M059J (cell line): ENCODE data around the gene NMNAT3. TPM values are rescaled to one million over a fixed set of nuclear protein-coding genes. Genes with fewer than 3 reads are reported as not detected.
A peak's percentile ranks its signal among the peaks of the same experiment; 100 is the strongest.
"Not testable (repeated sequence)": the region's sequence is repeated elsewhere in the genome, so short reads cannot be mapped to it uniquely, and the experiment has no call there.

ENCODE experiments used
- DNase-seq: peaks from one replicate; pipeline ENCODE4 v3.0.0-alpha.2; 2012; ENCODE audit warnings: low read depth
- total RNA-seq: library from RNA; depleted of rRNA; stranded (reverse); fragments of >200 nt; shearing (Covaris generic); gene quantifications from 2 replicates; pipeline ENCODE4 v1.2.3, GENCODE V29; 2014

NMNAT3 gene
- total RNA-seq, 1 experiment from 2014 or later, result 3.2 TPM

DNA sequence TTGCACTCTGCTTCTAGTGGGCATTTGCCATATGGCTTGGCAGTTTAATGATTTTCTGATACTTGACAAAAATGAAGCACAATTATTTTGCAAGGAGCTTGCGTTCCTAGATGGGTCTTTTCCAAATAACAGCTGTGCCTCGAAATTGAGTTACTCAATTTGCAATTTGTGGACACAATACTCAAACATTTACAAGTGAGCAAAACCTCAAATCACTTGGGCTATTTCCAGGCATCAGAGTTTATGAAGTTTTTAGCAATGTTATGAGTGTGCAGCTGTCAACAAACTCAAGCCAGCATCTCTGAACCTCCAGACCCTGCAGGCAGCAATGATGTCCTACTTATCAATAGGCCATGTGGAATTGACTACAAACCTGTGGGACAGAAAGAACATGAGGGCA lies 41.3 kb downstream of the NMNAT3 start:
- DNase-seq, result no peak

DNA sequence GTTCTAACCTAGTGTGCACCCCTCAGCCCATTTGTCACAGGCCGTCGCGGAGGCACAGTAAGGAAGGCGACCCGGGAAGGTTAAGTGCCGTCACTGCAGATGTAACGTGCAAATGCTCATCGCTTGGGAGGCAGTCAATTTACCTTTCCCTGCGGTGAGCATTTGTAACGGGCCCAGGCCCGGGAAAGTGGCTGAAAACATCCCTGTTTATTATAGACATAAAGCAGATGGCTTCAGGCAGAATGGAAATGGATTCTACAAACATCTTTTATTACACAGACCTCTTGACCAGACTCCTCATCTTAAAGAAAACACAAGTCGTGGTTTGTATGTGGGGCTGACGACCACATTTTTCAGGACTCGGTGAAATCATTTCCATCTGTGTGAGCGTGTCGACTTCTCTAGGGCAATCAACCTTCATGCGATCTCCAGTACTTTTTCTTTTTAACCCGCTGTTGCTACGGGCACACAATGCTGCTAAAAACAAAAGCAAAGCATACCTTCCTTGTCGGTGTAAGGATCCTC lies 43.6 kb downstream of the NMNAT3 start:
- no peak for DNase-seq

DNA sequence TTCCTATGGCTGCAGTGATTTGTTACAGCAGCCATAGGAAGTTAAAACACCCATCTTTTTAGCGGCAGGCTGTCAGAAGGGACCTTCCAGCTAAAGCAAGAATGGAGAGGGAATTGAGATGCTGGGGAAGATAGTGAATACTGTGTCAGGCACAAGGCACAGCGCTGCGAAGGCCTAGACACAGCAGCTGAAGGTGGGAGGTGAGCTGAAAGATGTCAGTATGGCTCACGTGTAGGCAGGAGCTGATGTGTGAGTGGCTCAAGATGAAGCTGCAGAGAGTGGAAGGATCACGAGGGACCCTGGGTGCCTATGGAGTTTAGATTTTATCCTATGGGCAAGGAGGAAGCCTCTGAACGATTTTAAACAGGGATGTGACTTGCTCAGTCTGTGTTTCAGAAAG lies 44.3 kb downstream of the NMNAT3 start:
- DNase-seq, result no peak

DNA sequence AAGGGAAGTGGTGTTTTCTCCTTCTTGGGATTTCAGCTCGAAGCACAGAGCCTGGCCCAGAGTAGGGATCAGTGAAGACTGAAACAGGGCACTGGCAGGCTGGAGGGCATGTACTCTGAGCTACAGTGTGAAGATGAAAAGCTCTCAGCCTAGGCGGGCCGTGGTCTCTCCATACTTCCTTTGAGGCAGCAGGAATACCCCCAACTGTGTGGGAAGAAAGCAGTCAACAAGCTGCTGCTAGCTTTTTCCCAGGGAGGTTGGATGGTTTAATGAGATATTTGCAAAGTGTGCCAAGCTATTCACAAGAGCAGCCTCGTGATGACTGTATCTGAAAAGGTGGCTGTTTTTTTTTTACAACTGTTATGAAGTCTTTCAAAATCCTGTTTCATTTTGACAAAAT lies 47.2 kb downstream of the NMNAT3 start:
- DNase-seq, result no peak

DNA sequence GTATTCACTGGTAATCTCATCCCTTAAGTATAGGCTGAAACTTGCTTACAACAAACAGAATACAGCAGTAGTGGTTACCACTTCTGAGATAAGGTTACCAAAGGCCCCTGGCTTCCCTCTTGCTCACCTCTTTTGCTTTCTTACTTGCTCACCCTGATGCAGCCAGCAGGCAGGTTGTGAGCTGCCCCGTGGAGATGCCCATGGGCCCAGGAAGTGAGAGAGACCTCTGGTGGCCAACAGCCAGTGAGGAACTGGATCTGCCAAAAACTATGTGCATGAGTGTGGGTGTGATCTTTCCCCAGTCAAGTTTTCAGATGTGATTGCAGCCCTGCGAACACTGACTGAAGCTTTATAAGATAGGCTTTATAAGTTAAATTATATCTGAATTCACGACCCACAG lies 48.7 kb downstream of the NMNAT3 start:
- DNase-seq, result peak; percentile 40

DNA sequence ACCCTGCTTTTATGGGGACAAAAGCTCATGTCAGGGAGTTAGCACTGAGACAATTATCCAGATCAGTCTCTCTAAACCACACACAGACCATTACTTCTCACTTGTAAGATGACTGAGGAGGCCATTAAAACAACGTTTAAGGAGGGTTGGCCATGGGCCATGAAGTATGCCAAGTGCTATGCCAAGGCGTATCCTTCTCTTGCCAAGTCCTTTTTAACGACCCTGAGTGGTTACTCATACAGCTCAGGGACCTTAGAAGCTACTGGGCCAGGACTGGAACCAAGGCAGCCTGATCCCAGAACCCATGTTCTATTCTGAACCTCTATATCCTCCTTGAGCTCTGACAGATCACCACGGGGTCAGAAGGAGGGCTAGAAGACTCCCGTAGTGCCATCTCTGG lies 50.0 kb downstream of the NMNAT3 start:
- peak; percentile 5 for DNase-seq

DNA sequence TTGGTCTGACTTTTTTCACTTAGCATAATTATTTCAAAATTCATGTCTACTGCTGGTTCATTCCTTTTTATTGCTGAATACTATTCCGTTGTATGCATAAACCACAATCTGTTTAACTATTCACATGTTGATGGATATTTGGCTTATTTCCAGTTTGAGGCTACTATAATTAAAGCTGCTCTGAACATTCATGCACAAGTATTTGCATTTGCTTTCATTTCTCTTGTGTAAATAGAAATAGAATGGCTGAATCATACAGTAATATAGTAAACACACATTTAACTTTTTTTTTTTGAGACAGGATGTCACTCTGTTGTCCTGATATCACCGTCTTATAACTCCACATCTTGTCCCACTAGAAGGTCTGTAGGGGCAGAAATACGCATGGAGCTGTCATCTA lies 57.3 kb downstream of the NMNAT3 start:
- DNase-seq, result no peak

DNA sequence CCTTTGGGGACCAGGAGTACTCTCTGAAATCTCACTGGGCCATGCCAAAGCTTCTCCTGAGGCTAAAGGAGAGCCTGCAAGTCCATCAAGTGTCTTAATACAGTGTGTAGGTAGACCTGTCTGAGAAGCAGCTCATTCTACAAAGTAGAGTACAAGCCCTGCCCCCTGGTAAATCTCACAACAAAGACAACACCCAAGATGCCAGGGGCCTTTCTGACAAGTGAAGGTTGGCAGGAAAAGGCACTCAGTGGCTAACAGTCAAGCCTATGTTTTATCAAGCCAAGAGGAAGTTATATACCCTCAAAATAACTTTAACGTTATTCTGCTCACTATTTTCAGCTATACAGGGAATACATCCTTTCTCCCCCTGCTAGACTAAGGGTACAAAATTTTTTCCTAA lies 58.3 kb downstream of the NMNAT3 start:
- no peak for DNase-seq

DNA sequence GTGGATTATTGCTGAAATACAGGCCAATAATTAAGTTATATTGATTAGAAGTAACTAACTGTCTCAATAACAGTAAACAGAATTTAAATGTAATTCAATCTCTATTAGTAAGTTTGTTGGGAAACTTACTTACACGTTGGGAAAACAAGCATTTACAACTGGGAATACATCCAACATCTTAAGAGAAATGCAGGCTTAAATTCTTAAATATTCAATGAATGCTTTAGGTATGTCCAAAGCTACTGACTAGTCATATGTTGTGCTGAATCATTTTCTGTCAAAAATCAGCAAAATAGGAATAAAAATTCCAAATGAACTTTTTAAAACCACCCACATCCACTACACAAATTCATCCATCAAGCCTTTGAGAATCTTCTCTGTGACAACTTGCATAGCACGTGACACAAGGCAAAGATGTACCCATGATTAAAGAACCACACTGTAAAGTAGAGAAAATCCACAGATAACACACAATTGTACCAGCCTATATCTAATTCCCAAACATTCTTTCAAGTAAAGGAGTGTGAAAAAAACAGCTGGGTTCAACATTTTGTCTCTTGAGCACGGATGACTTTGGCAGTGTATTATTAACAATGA lies 60.0 kb downstream of the NMNAT3 start:
- no peak for DNase-seq

DNA sequence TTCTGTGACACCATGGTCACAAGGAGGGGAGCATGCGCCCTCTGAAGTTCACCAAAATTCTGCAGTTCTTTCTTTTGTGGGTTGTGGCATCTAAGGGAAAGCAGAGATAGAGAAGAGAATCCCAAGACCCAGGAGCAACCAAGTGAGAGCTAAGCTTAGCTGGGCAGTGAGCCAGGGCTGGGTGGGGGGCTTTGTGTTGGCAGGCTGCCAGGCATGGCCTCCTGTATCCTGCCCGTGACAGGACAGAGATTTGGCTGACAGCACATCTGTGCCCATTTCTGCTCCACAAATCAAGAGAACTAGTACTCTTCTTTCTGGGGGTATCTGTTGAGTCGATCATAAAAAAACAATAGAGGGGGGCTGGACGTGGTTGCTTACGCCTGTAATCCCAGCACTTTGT lies 66.2 kb downstream of the NMNAT3 start:
- no peak for DNase-seq

DNA sequence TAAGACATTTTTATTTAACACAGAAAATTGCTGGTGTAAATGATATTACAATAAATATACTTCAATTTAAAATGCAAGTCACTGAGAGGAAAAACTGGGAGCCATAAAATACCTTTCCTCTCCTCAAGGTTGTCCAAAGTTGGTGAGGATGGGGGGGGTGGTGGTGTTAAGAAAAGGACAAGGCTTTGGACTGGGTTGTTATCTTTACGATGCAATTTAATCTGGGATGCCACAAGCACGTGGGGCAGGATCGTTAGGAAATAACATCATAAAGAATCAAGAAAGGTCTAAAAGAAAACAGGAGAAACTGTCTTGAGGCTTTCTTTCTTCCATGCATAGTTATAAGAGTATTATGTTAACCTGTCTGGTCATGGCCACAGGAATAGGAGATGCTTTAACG lies 66.9 kb downstream of the NMNAT3 start:
- no peak for DNase-seq

DNA sequence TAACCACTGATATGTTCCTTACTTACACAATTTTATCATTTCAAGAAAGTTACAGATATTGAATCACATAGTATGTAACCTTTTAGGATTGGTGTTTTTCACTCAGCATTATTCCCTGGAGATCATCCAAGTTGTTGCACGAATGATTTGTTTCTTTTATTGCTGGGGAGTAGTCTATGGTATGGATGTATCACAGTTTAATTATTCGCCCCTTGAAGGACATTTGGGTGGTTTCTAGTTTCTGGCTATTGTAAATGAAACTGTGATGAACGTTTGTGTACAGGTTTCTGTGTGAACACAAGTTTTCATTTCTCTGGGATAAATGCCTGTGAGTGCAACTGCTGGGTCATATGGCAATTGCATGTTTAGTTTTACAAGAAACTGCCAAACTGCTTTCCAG lies 68.8 kb downstream of the NMNAT3 start:
- no peak for DNase-seq

DNA sequence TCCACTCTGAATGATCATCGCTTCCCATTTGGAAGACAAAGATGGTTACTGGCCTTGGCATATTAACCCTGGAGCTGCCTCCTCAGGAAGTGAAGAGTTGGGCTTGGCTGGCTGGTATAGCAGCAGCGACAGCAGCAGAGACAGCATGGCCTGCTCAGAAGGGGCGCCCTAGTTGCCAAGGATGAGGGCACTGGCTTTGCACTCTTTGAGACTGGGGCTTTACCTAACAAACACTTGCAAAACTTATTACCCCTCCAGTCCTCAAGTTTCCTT lies 69.7 kb downstream of the NMNAT3 start:
- no peak for DNase-seq

DNA sequence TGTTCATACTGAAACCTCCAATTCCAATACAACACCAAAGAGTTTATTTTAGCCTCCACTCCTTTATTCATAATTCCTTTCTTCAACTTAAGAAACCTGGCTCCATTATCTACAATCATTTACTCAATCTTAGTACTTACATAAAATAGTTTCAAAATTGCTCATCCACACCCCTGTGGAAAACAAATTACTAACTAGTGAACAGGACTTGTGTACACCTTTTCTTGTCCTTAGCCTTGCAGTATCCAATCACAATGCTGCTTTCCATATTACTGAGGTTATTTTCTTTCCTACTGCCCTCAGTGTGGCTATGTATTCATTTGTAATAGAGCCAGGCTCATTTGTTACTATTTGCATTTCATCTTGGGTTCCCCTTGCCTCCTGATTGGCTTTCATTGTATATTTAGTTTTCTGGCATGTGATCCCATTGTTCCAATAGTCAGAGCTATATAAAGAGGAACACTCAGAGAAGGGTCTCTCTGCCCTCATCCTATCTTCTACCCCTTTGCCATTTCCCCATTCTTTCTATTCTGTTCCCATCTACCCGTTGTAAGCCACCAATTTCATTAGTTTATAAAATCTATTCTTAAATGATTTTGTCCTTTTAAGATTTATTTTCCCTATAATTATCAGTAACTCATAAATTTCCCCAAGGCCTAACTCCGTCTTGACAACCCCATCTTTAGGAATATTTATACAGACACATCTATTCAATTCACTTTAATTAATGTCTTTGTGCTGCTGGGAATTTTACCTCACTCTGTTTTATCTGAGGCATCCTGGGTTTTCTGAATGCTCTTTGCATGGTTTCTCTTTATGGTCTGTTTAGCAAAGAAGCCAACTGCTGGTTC lies 70.3 kb downstream of the NMNAT3 start:
- DNase-seq, result no peak

DNA sequence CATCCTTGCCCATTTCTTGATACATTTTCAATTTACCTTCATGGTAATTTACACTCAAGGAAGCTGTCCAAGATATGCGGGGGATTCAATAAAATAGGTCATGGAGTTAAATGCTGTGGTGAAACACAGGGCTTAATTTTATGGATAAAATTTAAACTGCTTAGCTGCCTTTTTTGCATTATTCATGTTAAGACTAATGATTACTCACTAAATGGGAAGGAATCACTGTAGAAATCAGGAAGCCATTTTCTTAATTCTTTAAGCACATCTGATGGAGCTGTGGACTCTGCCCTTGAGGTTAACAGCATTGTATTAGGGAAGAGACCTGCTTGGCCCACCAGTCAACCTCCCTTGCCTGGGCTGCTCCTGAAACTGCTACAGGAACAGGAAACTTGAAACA lies 75.8 kb downstream of the NMNAT3 start:
- no peak for DNase-seq

DNA sequence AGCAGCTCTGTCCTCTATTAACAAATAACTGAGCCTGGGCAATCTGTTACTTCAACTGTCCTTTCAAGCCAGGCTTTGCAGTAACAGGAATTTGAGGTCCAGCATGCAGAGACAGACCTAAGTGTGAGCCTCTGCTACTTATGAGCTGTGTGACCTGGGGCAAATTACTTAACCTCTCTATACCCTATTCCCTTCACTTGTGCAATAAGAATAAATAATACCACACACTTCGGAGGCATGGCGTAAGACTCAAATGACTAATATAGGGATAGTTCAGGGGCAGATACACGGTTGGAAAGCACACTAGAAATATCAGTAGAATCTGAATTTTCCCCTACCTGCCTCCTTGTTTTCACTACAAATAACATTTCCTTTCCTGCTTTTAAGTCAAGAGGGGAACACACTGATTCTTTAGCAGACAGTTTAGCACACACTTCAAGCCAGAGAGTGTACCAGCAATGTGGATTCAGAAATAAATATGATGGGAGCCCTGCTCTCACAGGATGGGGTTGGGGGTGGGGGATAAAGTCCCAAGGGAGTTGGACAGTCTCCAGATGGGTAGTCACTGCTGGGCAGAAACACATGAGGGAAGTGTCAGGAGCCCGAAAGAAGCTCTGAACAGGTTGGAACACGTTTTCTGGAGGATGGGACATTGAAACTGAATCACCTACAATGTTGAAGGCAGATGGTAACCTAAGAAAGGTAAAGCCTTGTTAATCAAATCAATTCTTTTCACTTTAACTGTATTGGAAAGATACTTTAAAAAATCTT lies 76.4 kb downstream of the NMNAT3 start:
- no peak for DNase-seq

DNA sequence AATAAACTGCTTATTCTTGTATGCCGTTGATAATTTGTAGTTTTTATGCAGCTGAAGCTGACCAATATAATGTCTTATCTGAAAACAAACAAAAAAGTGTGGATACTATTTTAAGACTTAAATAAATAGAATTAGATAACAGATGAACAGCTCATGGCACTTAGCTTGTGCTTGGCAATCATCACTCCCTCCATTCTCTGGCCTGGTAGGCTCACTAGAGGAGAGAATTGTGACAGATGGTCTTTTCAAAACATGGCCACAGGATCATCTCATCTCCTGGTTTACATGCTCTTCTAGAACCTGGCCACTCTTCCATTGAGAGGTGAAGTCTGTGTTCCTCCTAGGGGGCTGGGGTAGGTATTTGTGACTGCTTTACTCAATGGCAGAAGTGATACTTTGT lies 79.8 kb downstream of the NMNAT3 start:
- no peak for DNase-seq

DNA sequence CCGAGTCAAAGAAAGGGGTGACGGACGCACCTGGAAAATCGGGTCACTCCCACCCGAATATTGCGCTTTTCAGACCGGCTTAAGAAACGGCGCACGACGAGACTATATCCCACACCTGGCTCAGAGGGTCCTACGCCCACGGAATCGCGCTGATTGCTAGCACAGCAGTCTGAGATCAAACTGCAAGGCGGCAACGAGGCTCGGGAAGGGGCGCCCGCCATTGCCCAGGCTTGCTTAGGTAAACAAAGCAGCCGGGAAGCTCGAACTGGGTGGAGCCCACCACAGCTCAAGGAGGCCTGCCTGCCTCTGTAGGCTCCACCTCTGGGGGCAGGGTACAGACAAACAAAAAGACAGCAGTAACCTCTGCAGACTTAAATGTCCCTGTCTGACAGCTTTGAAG lies 86.6 kb downstream of the NMNAT3 start:
- not testable (repeated sequence) for DNase-seq

DNA sequence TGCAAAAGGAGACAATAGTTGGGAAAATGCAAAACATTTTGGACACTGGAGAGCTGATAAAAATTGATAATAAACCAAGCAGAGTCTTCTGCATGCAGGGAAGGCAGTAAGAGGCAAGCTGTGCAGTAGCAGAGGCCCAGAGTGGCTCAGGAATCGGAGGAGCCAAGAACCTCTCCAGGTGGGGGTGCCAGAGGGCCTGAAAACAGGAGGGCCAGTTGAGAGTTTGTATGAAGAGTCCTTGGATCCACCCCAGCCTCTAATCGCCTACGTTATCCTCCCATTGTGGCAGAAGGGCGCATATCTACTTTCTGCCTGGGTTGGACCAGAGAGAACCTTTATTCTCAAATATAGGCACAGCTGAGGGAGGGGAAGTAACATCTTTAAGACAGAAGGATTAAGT lies 89.3 kb downstream of the NMNAT3 start:
- DNase-seq, result peak; percentile 32

DNA sequence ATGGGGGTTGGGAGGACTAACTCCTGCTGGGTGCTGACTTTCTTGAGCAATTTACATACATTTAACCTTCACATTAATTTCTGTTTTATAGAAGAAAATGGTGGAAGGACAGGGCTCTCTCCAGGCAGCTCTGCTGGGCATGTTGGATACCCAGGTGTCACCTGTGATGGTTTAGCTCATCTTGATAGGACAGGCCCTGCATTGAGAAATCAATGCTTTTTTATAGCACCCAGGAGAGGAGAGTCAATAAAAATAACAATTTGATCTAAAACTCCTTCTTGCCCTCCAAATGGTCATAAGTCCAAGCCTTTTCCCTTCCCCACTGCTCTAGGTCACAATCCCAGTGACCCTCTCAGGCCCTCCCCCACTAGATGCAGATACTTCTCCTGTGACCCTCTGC lies 90.0 kb downstream of the NMNAT3 start:
- no peak for DNase-seq

DNA sequence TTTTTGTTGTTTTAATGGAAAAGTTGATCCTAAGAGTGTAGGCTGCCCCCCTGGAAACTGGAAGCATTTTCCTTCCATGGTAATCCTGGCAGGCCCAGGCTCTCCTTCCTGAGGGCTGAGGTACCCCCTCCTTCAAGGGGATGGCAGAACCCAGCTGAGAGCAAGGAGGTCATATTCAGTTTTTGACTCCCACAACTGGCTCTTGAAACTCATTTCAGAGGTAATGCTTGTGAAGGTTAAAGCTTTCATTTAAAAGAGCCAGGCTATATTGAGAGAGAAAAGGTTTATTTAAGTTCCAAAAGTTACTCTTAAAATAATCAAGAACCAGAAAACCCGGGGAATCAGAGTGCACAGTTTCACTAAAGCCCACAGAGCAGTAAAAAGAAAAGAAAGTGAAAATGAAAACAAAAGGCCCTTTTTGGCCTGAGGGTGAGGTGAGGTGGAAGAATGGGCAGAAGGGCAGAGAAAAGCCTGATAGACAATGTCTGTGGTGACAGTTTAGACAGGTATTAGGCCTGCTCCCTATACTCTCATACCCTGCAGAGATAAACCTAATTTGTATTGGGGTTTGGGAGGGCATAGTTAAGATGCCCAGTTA lies 91.3 kb downstream of the NMNAT3 start:
- peak; percentile 13 for DNase-seq

DNA sequence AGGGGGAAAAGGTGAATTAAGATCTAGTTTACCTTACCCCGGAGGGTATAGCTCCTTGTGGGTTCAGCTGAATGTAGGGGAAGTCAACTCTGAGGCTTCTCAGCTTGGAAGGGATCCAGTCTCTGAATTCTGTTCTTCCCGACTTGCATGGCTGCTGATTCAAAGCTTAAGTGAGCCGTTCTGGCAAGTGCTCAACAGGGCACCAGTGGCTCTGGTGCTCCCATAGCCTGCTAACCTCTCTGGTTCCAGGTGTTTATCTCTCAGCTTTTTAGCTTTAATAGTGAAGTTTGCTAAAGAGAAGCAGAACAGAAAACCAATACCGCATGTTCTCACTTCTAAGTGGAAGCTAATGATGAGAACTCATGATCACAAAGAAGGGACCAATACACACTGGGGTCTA lies 92.0 kb downstream of the NMNAT3 start:
- peak; percentile 60 for DNase-seq
